GM12872 (cell line): Measurements from ENCODE around the gene PTPN1.

ENCODE experiments used
- CTCF ChIP-seq: IDR thresholded peaks from 3 replicates; pipeline ENCODE4 v1.5.1; 2011; ENCODE audit warnings: low read depth, mild to moderate bottlenecking, low read length, moderate library complexity; ENCODE audit not compliant: insufficient read depth

PTPN1 gene

GRCh38 chr20:50634191-50634590 lies 124.0 kb downstream of the PTPN1 start:
- TF ChIP-seq CTCF: no peak
